ENCODE results near the gene SLC12A3. TPM values are rescaled to one million over a fixed set of nuclear protein-coding genes. Genes with fewer than 3 reads are reported as not detected.

Gene SLC12A3
- polyA plus RNA-seq, 2 of the 4 experiments (the other 2 are of a cell fraction), result 0.08 to 0.09 TPM

DNA sequence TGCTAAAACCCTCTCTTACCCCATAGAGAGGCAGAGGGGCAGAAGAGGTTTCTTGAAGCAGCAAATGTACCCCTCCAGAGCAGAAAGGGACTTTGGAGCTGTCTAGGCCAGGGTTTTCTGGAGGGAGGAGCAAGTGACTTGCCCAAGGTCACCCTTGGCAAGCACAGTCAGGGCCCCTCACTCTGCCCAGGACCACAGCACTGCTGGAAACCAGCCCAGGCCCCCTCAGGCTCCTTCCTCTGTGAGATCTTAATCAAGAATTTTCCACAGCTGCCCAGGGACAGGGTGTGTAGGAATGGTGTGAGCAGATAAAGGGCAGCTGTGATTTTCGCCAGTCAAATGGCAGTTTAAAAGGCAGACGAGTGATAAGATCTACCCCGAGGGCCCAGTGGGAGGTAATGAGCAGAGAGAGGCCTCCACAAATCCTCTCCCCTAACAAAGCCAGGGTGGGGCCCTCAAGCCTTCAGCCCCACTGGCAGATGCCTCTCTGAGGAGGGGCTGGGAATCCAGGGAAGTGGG lies 3.9 kb upstream of the SLC12A3 start:
- ChIA-PET POLR2A (no interaction called here), CTCF (interaction anchor here (1.0 to 11.0 kb wide), 6 partner anchors 7 to 90 kb away, joined by 3 to 146 read pairs (median 8); no protein-coding TSS in a partner anchor)
- peak in 1 of 2 experiments; percentile 47; a peak in 3 of 6 replicates for ATAC-seq
- Histone ChIP-seq H3K9me3 (no peaks in the 10 kb centered on the region), H3K4me2 (peak overlapping the region; percentile 22; the same call in 1 of the 3 replicates), H3K4me1 (peaks cover 27% of the 10 kb centered on the region), H3K27ac (peak overlapping the region; percentile 34 to 35; a peak in 5 of 6 replicates), H3K4me3 (no peak overlapping the region)
- 47% methylated on average over 3 of the region's 3 CpGs for WGBS (ENCODE audit: missing lambda C conversion rate)
- TF ChIP-seq GATA3 (IDR thresholded peaks at IDR 0.05; ENCODE audit: borderline replicate concordance), result peak; percentile 77
- TF ChIP-seq KDM1A (IDR thresholded peaks at IDR 0.05; ENCODE audit: low read depth), result no peak
- FAIRE-seq, result no peak
- DNase-seq (ENCODE audit: low read depth in 1 of 2, low spot score in 1 of 2), result peak in 1 of 2 experiments; percentile 55

DNA sequence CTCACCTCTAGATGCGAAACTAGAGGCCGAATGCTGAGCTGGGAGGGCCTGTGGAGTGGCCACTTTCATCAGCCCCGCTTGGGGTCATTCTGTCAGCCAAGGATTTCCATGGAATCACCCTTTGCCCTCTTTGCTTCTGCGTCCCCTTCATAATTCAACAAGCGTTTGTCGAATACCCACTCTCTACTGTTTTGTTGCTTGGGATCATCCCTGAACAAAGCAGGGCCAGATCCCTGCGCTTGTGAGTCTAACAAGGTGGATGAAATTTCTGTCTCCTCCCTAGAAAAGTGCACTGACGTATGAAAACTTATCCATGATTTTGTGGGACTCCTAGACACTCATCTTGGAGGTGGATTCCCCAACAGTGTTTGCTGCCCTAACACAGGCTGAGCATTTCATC lies 3.3 kb upstream of the SLC12A3 start:
- Histone ChIP-seq H3K4me2 (0 out of 3 replicates have a peak overlapping the region, but pooled peaks have one; percentile 22), H3K4me1 (peaks cover 24% of the 10 kb centered on the region), H3K9me3 (no peaks in the 10 kb centered on the region), H3K27ac (peak overlapping the region; percentile 32 to 35; a peak in 5 of 6 replicates), H3K4me3 (no peak overlapping the region)
- TF ChIP-seq RAD21 (conservative IDR thresholded peaks at IDR 0.05 in 1 of 2, IDR thresholded peaks at IDR 0.05 in 1 of 2) (no peak), CEBPB (IDR thresholded peaks at IDR 0.05) (no peak), ZFP36 (IDR thresholded peaks at IDR 0.05; ENCODE audit: borderline replicate concordance, partially characterized antibody) (no peak), POLR2AphosphoS2 (conservative IDR thresholded peaks at IDR 0.05; ENCODE audit: low read length) (no peak), HEYL (CRISPR knock-in tag; IDR thresholded peaks at IDR 0.05) (no peak), HDAC2 (IDR thresholded peaks at IDR 0.05) (no peak), POLR2A (IDR thresholded peaks at IDR 0.05; ENCODE audit: low read length) (no peak), ZC3H11A (IDR thresholded peaks at IDR 0.05) (no peak), MAFK (IDR thresholded peaks at IDR 0.05; ENCODE audit: partially characterized antibody) (no peak)
- ChIA-PET POLR2A (no interaction called here), CTCF (interaction anchor here (1.1 to 11.0 kb wide), 5 partner anchors 8 to 90 kb away, joined by 3 to 146 read pairs (median 11); no protein-coding TSS in a partner anchor)
- ATAC-seq (no peak), FAIRE-seq (no peak), DNase-seq (ENCODE audit: low read depth in 1 of 2, low spot score in 1 of 2) (no peak)
- 93% methylated on average over 8 of the region's 8 CpGs for WGBS (ENCODE audit: missing lambda C conversion rate)

DNA sequence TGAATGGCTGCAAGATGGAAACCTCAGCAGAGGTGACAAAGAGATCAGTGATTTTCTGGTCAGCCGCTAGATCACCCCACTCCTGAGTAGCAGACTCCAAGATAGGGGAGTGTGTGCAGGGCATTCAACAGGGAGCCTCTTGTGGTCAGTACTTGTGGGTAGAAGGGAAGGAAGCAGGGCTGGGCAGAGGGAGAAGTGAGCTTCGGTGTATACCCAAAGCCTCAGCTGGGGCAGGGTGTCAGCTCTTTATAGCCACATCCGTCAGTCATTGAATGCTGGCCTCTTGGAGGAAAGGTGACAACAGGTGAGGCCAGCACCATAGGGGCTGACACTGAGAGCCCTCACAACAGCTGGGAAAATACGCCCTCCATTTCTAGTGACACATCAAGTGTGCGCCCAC lies 2.2 kb upstream of the SLC12A3 start:
- 94% methylated on average over 5 of the region's 5 CpGs for WGBS (ENCODE audit: missing lambda C conversion rate)
- Histone ChIP-seq H3K4me1 (peaks cover 17% of the 10 kb centered on the region), H3K9me3 (no peaks in the 10 kb centered on the region), H3K27ac (no peak overlapping the region), H3K4me2 (no peak overlapping the region), H3K4me3 (no peak overlapping the region)
- no peak for FAIRE-seq
- ChIA-PET POLR2A (no interaction called here), CTCF (interaction anchor here (1.3 to 11.0 kb wide), 5 partner anchors 9 to 89 kb away, joined by 3 to 146 read pairs (median 11); no protein-coding TSS in a partner anchor)
- DNase-seq (ENCODE audit: low read depth in 1 of 2, low spot score in 1 of 2), result no peak
- ATAC-seq, result no peak
- TF ChIP-seq MAFK (IDR thresholded peaks at IDR 0.05; ENCODE audit: partially characterized antibody) (no peak), TFCP2L1 (CRISPR knock-in tag; IDR thresholded peaks at IDR 0.05) (no peak), RAD21 (conservative IDR thresholded peaks at IDR 0.05 in 1 of 2, IDR thresholded peaks at IDR 0.05 in 1 of 2) (no peak), ZFP36 (IDR thresholded peaks at IDR 0.05; ENCODE audit: borderline replicate concordance, partially characterized antibody) (no peak), POLR2AphosphoS2 (conservative IDR thresholded peaks at IDR 0.05; ENCODE audit: low read length) (no peak)
- TF ChIP-seq, protein P1, sequence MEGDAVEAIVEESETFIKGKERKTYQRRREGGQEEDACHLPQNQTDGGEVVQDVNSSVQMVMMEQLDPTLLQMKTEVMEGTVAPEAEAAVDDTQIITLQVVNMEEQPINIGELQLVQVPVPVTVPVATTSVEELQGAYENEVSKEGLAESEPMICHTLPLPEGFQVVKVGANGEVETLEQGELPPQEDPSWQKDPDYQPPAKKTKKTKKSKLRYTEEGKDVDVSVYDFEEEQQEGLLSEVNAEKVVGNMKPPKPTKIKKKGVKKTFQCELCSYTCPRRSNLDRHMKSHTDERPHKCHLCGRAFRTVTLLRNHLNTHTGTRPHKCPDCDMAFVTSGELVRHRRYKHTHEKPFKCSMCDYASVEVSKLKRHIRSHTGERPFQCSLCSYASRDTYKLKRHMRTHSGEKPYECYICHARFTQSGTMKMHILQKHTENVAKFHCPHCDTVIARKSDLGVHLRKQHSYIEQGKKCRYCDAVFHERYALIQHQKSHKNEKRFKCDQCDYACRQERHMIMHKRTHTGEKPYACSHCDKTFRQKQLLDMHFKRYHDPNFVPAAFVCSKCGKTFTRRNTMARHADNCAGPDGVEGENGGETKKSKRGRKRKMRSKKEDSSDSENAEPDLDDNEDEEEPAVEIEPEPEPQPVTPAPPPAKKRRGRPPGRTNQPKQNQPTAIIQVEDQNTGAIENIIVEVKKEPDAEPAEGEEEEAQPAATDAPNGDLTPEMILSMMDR (IDR thresholded peaks at IDR 0.05), result no peak
- TF ChIP-seq, protein P2, sequence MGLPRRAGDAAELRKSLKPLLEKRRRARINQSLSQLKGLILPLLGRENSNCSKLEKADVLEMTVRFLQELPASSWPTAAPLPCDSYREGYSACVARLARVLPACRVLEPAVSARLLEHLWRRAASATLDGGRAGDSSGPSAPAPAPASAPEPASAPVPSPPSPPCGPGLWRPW (IDR thresholded peaks at IDR 0.05), result no peak

DNA sequence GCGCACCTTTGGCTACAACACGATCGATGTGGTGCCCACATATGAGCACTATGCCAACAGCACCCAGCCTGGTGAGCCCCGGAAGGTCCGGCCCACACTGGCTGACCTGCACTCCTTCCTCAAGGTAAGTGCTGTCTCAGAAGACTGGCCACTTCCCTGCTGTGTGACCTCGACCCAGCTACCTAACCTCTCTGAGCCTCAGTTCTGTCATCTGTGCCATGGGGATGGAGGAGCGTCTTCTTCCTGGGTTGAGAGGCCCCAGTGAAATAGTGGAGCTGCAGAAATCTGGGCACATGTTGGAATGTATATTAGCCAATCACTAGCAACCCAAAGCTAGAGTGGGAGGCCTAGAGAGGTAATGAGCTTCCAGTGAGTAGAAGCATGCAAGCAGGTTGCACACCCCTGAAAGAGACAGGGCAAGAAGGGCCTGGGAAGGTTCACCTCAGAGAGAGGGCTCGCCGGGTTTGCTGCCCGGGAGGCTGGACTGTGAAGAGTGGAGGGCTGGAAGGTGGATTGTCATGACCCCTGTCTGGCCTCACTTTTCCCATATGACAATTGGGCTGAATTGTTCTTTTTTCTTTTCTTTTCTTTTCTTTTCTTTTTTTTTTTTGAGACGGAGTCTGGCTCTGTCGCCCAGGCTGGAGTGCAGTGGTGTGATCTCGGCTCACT lies 521 bp downstream of the SLC12A3 start:
- POLR2A ChIA-PET, result no interaction called here
- H3K27ac ChIP-seq, result no peak overlapping the region
- no peak for FAIRE-seq
- WGBS (ENCODE audit: missing lambda C conversion rate), result 92% methylated on average over 10 of the region's 13 CpGs
- no peaks in the 10 kb centered on the region for H3K9me3 ChIP-seq
- TF ChIP-seq HDAC2 (IDR thresholded peaks at IDR 0.05), result peak; percentile 65; the same call in 1 of the 2 replicates
- peak; percentile 83; the same call in 1 of the 2 replicates for TF ChIP-seq KDM1A (IDR thresholded peaks at IDR 0.05; ENCODE audit: low read depth)
- peak; percentile 55 for TF ChIP-seq ZFP36 (IDR thresholded peaks at IDR 0.05; ENCODE audit: borderline replicate concordance, partially characterized antibody)
- TF ChIP-seq POLR2AphosphoS2 (conservative IDR thresholded peaks at IDR 0.05; ENCODE audit: low read length), result no peak
- ATAC-seq, result no peak
- H3K4me3 ChIP-seq, result no peak overlapping the region
- H3K4me1 ChIP-seq, result peaks cover 14% of the 10 kb centered on the region
- no peak for DNase-seq (ENCODE audit: low read depth in 1 of 2, low spot score in 1 of 2)
- CTCF ChIA-PET, result interaction anchor here (1.3 to 11.0 kb wide), 12 partner anchors 10 to 201 kb away, joined by 3 to 146 read pairs (median 10); no protein-coding TSS in a partner anchor
- no peak overlapping the region for H3K4me2 ChIP-seq

Measured in A549 (cell line).